ENCODE measurements around the gene RGPD8.

DNA sequence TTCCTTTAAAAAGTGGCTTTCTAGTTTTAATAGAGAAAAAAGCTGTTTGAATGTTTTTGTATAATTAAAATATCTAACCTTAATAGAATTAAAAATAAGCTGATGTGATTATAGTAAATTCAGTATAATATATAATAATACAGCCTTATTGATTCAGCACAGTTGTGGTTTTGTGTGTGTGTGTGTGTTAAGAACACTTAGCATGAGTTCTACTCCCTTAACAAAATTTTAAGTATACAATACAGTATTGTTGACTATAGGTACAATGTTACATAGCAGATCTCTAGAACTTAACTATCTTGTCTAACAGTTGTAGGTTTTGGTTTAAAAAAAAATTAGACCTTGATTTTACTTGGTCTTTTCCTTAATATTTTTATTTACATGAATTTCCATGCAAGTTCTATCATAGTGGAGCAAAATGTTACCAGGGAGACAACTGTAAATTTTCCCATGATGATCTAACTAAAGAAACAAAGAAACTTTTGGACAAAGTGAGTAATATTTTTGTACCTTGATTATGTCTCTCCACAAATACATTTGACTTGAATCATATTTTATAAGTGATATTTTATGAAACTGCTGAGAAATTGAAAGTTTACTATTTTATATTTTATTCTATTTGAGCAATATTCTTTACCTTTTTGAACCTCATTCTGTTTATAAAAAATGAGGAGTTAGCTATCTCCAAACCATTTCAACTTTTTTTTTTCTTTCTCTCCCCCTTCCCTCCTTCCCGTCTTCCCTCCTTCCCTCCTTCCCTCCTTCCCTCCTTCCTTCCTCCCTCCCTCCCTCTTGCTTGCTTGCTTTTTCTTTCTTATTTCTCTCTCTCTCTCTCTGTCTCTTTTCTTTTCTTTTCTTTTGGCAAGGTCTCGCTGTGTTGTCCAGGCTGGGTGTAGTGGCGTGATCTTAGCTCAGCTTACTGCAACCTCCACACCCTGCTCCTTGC is 111.8 kb downstream of the RGPD8 start:
- TF ChIP-seq JUNB (CRISPR knock-in tag; IDR thresholded peaks at IDR 0.05; ENCODE audit: borderline replicate concordance) (no peak), ETV5 (CRISPR knock-in tag; IDR thresholded peaks at IDR 0.05; ENCODE audit: borderline replicate concordance) (no peak), NCOA2 (CRISPR knock-in tag; IDR thresholded peaks at IDR 0.05) (no peak), NFE2L2 (IDR thresholded peaks at IDR 0.05; ENCODE audit: low read length) (no peak)

All from HepG2 (cell line).